ENCODE results near the gene PNMA6F. TPM values are rescaled to one million over a fixed set of nuclear protein-coding genes. Genes with fewer than 3 reads are reported as not detected.
"Not testable (repeated sequence)": the region's sequence is repeated elsewhere in the genome, so short reads cannot be mapped to it uniquely, and the experiment has no call there.

PNMA6F gene
- total RNA-seq, 3 donors from 2014 or later = not detected

- no peak overlapping the region for H3K27ac ChIP-seq
- DNase-seq (ENCODE audit: low spot score in 2 of 2) = no peak
- no peaks in the 10 kb centered on the region for H3K36me3 ChIP-seq
- intact Hi-C loops (cut with DNase I; ENCODE audit: low total_unique reads) = no loop called here
- no peak overlapping the region for H3K4me3 ChIP-seq
- H3K9me3 ChIP-seq = peaks cover 0 to 28% of the 10 kb centered on the region in 2 donors
- TF ChIP-seq CTCF (IDR thresholded peaks at IDR 0.05) (no peak), POLR2AphosphoS5 (IDR thresholded peaks at IDR 0.05) (no peak), POLR2A (IDR thresholded peaks at IDR 0.05) (no peak)
- peaks cover 0 to 14% of the 10 kb centered on the region in 2 donors for H3K27me3 ChIP-seq
- H3K4me1 ChIP-seq = no peaks in the 10 kb centered on the region
Measured at GRCh38 chrX:153327561-153327960, 6.0 kb upstream of the PNMA6F start.

GRCh38 chrX:153320555-153321184 lies 897 bp downstream of the PNMA6F start:
- no peak for DNase-seq (ENCODE audit: low spot score in 2 of 2)
- Histone ChIP-seq H3K27me3 (peaks cover 0 to 30% of the 10 kb centered on the region in 2 donors), H3K4me3 (no peak overlapping the region), H3K4me1 (no peaks in the 10 kb centered on the region), H3K27ac (no peak overlapping the region), H3K9me3 (peaks cover 0 to 21% of the 10 kb centered on the region in 2 donors), H3K36me3 (no peaks in the 10 kb centered on the region)
- no peak for TF ChIP-seq CTCF (IDR thresholded peaks at IDR 0.05)
- TF ChIP-seq POLR2A (IDR thresholded peaks at IDR 0.05) = no peak
- TF ChIP-seq POLR2AphosphoS5 (IDR thresholded peaks at IDR 0.05) = no peak
- intact Hi-C loops (cut with DNase I; ENCODE audit: low total_unique reads) = no loop called here

- H3K4me1 ChIP-seq; intact Hi-C loops (cut with DNase I; ENCODE audit: low total_unique reads); H3K27ac ChIP-seq; DNase-seq (ENCODE audit: low spot score in 2 of 2); H3K36me3 ChIP-seq; H3K4me3 ChIP-seq: not testable (repeated sequence)
- Histone ChIP-seq H3K27me3 (peaks cover 0 to 30% of the 10 kb centered on the region in 2 donors), H3K9me3 (peaks cover 0 to 19% of the 10 kb centered on the region in 2 donors)
Measured at GRCh38 chrX:153320047-153320443, 1.5 kb downstream of the PNMA6F start.

- intact Hi-C loops (cut with DNase I; ENCODE audit: low total_unique reads) = no loop called here
- Histone ChIP-seq H3K36me3 (no peaks in the 10 kb centered on the region), H3K9me3 (peaks cover 0 to 13% of the 10 kb centered on the region in 2 donors), H3K4me1 (no peaks in the 10 kb centered on the region), H3K4me3 (no peak overlapping the region), H3K27me3 (peaks cover 0 to 30% of the 10 kb centered on the region in 2 donors), H3K27ac (no peak overlapping the region)
- DNase-seq (ENCODE audit: low spot score in 2 of 2) = no peak
- TF ChIP-seq POLR2AphosphoS5 (IDR thresholded peaks at IDR 0.05) = no peak
- no peak for TF ChIP-seq CTCF (IDR thresholded peaks at IDR 0.05)
- TF ChIP-seq POLR2A (IDR thresholded peaks at IDR 0.05) = no peak
Measured at GRCh38 chrX:153319295-153320046, 2.1 kb downstream of the PNMA6F start.

- Histone ChIP-seq H3K27me3 (peaks cover 0 to 30% of the 10 kb centered on the region in 2 donors), H3K9me3 (peaks cover 0 to 13% of the 10 kb centered on the region in 2 donors), H3K4me3 (no peak overlapping the region), H3K36me3 (no peaks in the 10 kb centered on the region), H3K27ac (no peak overlapping the region), H3K4me1 (no peaks in the 10 kb centered on the region)
- intact Hi-C loops (cut with DNase I; ENCODE audit: low total_unique reads) = no loop called here
- DNase-seq (ENCODE audit: low spot score in 2 of 2) = no peak
- TF ChIP-seq POLR2A (IDR thresholded peaks at IDR 0.05) (no peak), CTCF (IDR thresholded peaks at IDR 0.05) (no peak), POLR2AphosphoS5 (IDR thresholded peaks at IDR 0.05) (no peak)
Measured at GRCh38 chrX:153318811-153319210, 2.8 kb downstream of the PNMA6F start.

All from breast epithelium (tissue), 4 donors.